Measurements from ENCODE around the gene PPP1R15B.
"Not testable (repeated sequence)": the region's sequence is repeated elsewhere in the genome, so short reads cannot be mapped to it uniquely, and the experiment has no call there.

The PPP1R15B gene

GRCh38 chr1:204437796-204438570, 26.4 kb upstream of the PPP1R15B start:
- Histone ChIP-seq H3K36me3 (replicated peaks) (peaks cover 12% of the 10 kb centered on the region), H3K4me1 (no peaks in the 10 kb centered on the region), H3K9me3 (no peaks in the 10 kb centered on the region), H3K4me3 (no peak overlapping the region), H3K27me3 (ENCODE audit: low read depth) (no peaks in the 10 kb centered on the region)
- in situ Hi-C loops (cut with MboI; ENCODE audit: low sequenced_read_pairs): no loop called here
- DNase-seq (ENCODE audit: low spot score in 2 of 2): no peak

GRCh38 chr1:204435872-204436271, 24.3 kb upstream of the PPP1R15B start:
- Histone ChIP-seq H3K27me3 (ENCODE audit: low read depth) (no peaks in the 10 kb centered on the region), H3K4me3 (no peak overlapping the region), H3K36me3 (replicated peaks) (peaks cover 12% of the 10 kb centered on the region), H3K9me3 (no peaks in the 10 kb centered on the region), H3K4me1 (no peaks in the 10 kb centered on the region)
- no peak for DNase-seq (ENCODE audit: low spot score in 2 of 2)
- in situ Hi-C loops (cut with MboI; ENCODE audit: low sequenced_read_pairs): no loop called here

- H3K36me3 ChIP-seq (replicated peaks): peaks cover 15% of the 10 kb centered on the region
- H3K4me1 ChIP-seq: no peaks in the 10 kb centered on the region
- no peak for DNase-seq (ENCODE audit: low spot score in 2 of 2)
- no peak overlapping the region for H3K4me3 ChIP-seq
- no peaks in the 10 kb centered on the region for H3K27me3 ChIP-seq (ENCODE audit: low read depth)
- no peaks in the 10 kb centered on the region for H3K9me3 ChIP-seq
- in situ Hi-C loops (cut with MboI; ENCODE audit: low sequenced_read_pairs): no loop called here
Observed at GRCh38 chr1:204435381-204435831, 23.8 kb upstream of the PPP1R15B start.

GRCh38 chr1:204434116-204434755, 22.6 kb upstream of the PPP1R15B start:
- no peaks in the 10 kb centered on the region for H3K4me1 ChIP-seq
- no peak for DNase-seq (ENCODE audit: low spot score in 2 of 2)
- H3K9me3 ChIP-seq: no peaks in the 10 kb centered on the region
- no peaks in the 10 kb centered on the region for H3K27me3 ChIP-seq (ENCODE audit: low read depth)
- no peak overlapping the region for H3K4me3 ChIP-seq
- in situ Hi-C loops (cut with MboI; ENCODE audit: low sequenced_read_pairs): no loop called here
- peaks cover 15% of the 10 kb centered on the region for H3K36me3 ChIP-seq (replicated peaks)

GRCh38 chr1:204432708-204433107, 21.1 kb upstream of the PPP1R15B start:
- peaks cover 15% of the 10 kb centered on the region for H3K36me3 ChIP-seq (replicated peaks)
- no peaks in the 10 kb centered on the region for H3K4me1 ChIP-seq
- no peak for DNase-seq (ENCODE audit: low spot score in 2 of 2)
- no peaks in the 10 kb centered on the region for H3K9me3 ChIP-seq
- H3K27me3 ChIP-seq (ENCODE audit: low read depth): no peaks in the 10 kb centered on the region
- no peak overlapping the region for H3K4me3 ChIP-seq
- in situ Hi-C loops (cut with MboI; ENCODE audit: low sequenced_read_pairs): no loop called here

- Histone ChIP-seq H3K9me3 (no peaks in the 10 kb centered on the region), H3K36me3 (replicated peaks) (peaks cover 15% of the 10 kb centered on the region), H3K27me3 (ENCODE audit: low read depth) (no peaks in the 10 kb centered on the region), H3K4me1 (no peaks in the 10 kb centered on the region), H3K4me3 (no peak overlapping the region)
- DNase-seq (ENCODE audit: low spot score in 2 of 2): peak; percentile 57 to 88
- in situ Hi-C loops (cut with MboI; ENCODE audit: low sequenced_read_pairs): no loop called here
Observed at GRCh38 chr1:204431310-204432184, 19.9 kb upstream of the PPP1R15B start.

GRCh38 chr1:204429746-204430145, 18.1 kb upstream of the PPP1R15B start:
- Histone ChIP-seq H3K4me1 (no peaks in the 10 kb centered on the region), H3K9me3 (no peaks in the 10 kb centered on the region), H3K36me3 (replicated peaks) (peaks cover 15% of the 10 kb centered on the region), H3K27me3 (ENCODE audit: low read depth) (no peaks in the 10 kb centered on the region), H3K4me3 (no peak overlapping the region)
- DNase-seq (ENCODE audit: low spot score in 2 of 2): no peak
- in situ Hi-C loops (cut with MboI; ENCODE audit: low sequenced_read_pairs): no loop called here

GRCh38 chr1:204426971-204427701, 15.5 kb upstream of the PPP1R15B start:
- H3K27me3 ChIP-seq (ENCODE audit: low read depth): no peaks in the 10 kb centered on the region
- H3K4me1 ChIP-seq: peaks cover 4% of the 10 kb centered on the region; the same call in 1 of the 2 replicates
- in situ Hi-C loops (cut with MboI; ENCODE audit: low sequenced_read_pairs): no loop called here
- peaks cover 5% of the 10 kb centered on the region for H3K36me3 ChIP-seq (replicated peaks)
- H3K4me3 ChIP-seq: no peak overlapping the region
- H3K9me3 ChIP-seq: no peaks in the 10 kb centered on the region
- no peak for DNase-seq (ENCODE audit: low spot score in 2 of 2)

GRCh38 chr1:204426474-204426873, 14.9 kb upstream of the PPP1R15B start:
- Histone ChIP-seq H3K27me3 (ENCODE audit: low read depth) (no peaks in the 10 kb centered on the region), H3K4me3 (no peak overlapping the region), H3K36me3 (replicated peaks) (peaks cover 6% of the 10 kb centered on the region), H3K9me3 (no peaks in the 10 kb centered on the region), H3K4me1 (peaks cover 4% of the 10 kb centered on the region; the same call in 1 of the 2 replicates)
- no peak for DNase-seq (ENCODE audit: low spot score in 2 of 2)
- in situ Hi-C loops (cut with MboI; ENCODE audit: low sequenced_read_pairs): no loop called here

- in situ Hi-C loops (cut with MboI; ENCODE audit: low sequenced_read_pairs): no loop called here
- no peak overlapping the region for H3K4me3 ChIP-seq
- H3K36me3 ChIP-seq (replicated peaks): peaks cover 9% of the 10 kb centered on the region
- H3K9me3 ChIP-seq: no peaks in the 10 kb centered on the region
- H3K27me3 ChIP-seq (ENCODE audit: low read depth): no peaks in the 10 kb centered on the region
- DNase-seq (ENCODE audit: low spot score in 2 of 2): no peak
- peaks cover 4% of the 10 kb centered on the region; the same call in 1 of the 2 replicates for H3K4me1 ChIP-seq
Observed at GRCh38 chr1:204426035-204426436, 14.4 kb upstream of the PPP1R15B start.

GRCh38 chr1:204424621-204425020, 13.0 kb upstream of the PPP1R15B start:
- no peak for DNase-seq (ENCODE audit: low spot score in 2 of 2)
- Histone ChIP-seq H3K27me3 (ENCODE audit: low read depth) (no peaks in the 10 kb centered on the region), H3K4me1 (peaks cover 4% of the 10 kb centered on the region; the same call in 1 of the 2 replicates), H3K4me3 (no peak overlapping the region), H3K9me3 (no peaks in the 10 kb centered on the region), H3K36me3 (replicated peaks) (peaks cover 4% of the 10 kb centered on the region)
- in situ Hi-C loops (cut with MboI; ENCODE audit: low sequenced_read_pairs): no loop called here

GRCh38 chr1:204422061-204422705, 10.6 kb upstream of the PPP1R15B start:
- DNase-seq (ENCODE audit: low spot score in 2 of 2); H3K4me3 ChIP-seq; H3K4me1 ChIP-seq; H3K9me3 ChIP-seq; in situ Hi-C loops (cut with MboI; ENCODE audit: low sequenced_read_pairs); H3K27me3 ChIP-seq (ENCODE audit: low read depth); H3K36me3 ChIP-seq (replicated peaks): not testable (repeated sequence)

GRCh38 chr1:204421441-204421840, 9.8 kb upstream of the PPP1R15B start:
- Histone ChIP-seq H3K9me3 (no peaks in the 10 kb centered on the region), H3K4me3 (no peak overlapping the region), H3K36me3 (replicated peaks) (peaks cover 4% of the 10 kb centered on the region), H3K27me3 (ENCODE audit: low read depth) (no peaks in the 10 kb centered on the region), H3K4me1 (peaks cover 4% of the 10 kb centered on the region; the same call in 1 of the 2 replicates)
- in situ Hi-C loops (cut with MboI; ENCODE audit: low sequenced_read_pairs): no loop called here
- no peak for DNase-seq (ENCODE audit: low spot score in 2 of 2)

All from HAP-1 (cell line).